Activated CD8-positive, alpha-beta memory T cell treated with anti-CD3 and anti-CD28 coated beads for 36 hours (primary cell): ENCODE results near the gene PGA3. TPM values are rescaled to one million over a fixed set of nuclear protein-coding genes. Genes with fewer than 3 reads are reported as not detected.
"Not testable (repeated sequence)": the region's sequence is repeated elsewhere in the genome, so short reads cannot be mapped to it uniquely, and the experiment has no call there.

Experiments
- CTCF ChIA-PET: fragments of 350-600 bp; sonication (Branson Sonifier 250); formaldehyde crosslinking; loops from one replicate; lab custom pipeline; 2021; ENCODE audit warnings: antibody characterized with exemption; lab: Charles Lee
- POLR2A ChIA-PET: fragments of 350-600 bp; sonication (Branson Sonifier 250); formaldehyde crosslinking; loops from one replicate; lab custom pipeline; 2021; ENCODE audit warnings: antibody characterized with exemption; lab: Charles Lee
- total RNA-seq, 2 experiments: library from RNA; stranded (reverse); gene quantifications; one replicate each; pipeline ENCODE4 v1.2.3, GENCODE V29; 2021

The PGA3 gene
- not detected for total RNA-seq

DNA sequence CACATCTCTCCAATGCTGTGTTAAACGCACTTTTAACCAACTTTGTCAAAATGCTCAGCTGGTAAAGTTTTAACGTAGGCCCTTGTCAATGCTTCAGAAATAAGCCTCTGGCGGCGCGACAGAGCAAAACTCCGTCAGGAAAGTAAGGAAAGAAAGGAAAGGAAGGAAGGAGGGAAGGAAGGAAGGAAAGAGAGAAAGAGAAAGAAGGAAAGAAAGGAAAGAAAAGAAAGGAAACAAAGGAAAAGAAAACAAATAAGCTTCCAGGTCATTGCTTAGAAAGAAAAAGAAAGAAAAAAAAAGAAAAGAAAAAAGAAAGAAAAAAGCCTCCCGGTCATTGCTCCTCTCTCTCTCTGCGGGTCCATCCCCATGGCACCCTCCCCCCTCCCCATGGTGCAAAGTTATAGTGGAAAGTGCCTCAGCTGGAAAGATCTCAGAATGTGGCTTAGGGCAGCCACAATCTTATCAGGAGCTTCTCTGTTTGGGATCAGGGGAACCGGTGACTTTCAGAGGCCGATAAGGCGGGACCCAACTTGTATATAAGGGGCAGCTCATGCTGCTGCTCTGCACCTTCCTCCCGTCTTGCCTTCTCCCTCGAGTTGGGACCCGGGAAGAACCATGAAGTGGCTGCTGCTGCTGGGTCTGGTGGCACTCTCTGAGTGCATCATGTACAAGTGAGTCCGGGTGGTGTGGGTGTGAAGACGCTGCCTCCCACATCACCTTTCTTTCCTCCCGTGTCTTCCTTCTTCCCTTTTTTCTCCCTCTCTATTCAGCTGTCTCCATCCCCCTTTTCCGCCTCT, at the start of gene PGA3:
Gene PGA3 (plus strand): TSS at position 566 of the 797 bp plus-strand sequence. CDS start 50 bp downstream, at position 616.
- CTCF ChIA-PET, result interaction anchor here (0.6 to 1.3 kb wide), 2 partner anchors 15 to 51 kb away, joined by 3 read pairs; no protein-coding TSS in a partner anchor
- POLR2A ChIA-PET, result not testable (repeated sequence)

DNA sequence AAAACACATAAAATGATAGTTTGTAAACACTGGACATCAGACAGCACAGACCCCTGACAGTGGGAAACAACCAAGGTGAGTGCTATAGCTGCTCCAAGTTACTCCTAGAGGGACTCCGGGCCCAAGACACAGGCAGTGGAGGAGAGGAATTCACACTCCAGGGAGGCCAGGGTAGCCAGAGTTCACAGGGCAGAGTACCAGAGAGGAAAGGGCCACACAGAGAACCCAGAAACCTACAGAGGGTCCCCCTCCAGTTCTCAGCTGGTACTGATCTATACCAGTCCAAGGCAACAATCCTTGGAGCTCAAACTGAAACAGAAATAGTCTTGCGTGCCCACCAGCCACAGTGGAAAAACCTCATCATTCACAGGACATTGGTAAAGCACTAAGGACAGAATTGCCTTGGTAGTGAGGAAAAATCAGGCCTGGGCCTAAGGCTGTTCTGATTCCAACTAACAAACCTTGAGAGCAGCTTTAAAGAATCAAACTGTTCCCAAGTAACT, 49.7 kb upstream of the PGA3 start:
- ChIA-PET POLR2A (interaction anchor here (0.5 kb wide), 1 partner anchor 10 kb away, joined by 3 read pairs; no protein-coding TSS in a partner anchor), CTCF (interaction anchor here (1.2 kb wide), 1 partner anchor 35 kb away, joined by 3 read pairs; no protein-coding TSS in a partner anchor)

DNA sequence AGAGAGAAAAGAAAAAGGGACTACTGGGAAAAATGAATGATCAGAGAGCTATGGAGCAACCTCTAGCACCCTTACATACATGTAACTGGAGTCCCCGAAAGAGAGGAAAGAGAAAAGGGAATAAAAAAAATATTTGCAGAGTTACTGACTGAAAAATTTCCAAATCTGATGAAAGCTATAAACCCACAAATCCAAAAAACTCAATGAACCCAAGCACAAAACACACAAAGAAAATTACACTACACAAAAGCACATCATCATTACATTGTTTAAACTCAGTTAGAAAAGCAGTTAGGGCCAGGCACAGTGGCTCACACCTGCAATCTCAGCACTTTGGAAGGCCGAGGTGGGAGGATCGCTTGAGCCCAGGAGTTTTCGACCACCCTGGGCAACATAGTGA, 48.8 kb upstream of the PGA3 start:
- ChIA-PET CTCF (interaction anchor here (0.8 to 1.0 kb wide), 2 partner anchors 13 to 24 kb away, joined by 4 read pairs; no protein-coding TSS in a partner anchor), POLR2A (no interaction called here)

DNA sequence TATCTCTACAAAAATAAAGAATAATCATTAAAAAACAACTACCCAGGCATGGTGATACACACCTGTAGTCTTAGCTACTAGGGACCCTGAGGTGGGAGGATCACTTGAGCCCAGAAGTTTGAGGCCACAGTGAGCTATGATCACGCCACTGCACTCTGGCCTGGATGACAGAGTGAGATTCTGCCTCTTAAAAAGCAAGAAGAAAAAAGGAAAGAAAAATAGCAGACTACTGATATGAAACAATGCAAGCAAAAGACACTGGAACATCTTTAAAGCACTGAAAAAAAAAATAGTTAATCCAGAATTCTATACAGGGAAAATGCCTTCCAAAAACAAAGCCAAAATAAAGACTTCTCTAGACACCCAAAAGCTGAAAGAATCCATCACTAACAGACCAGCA, 48.0 kb upstream of the PGA3 start:
- ChIA-PET POLR2A (no interaction called here), CTCF (interaction anchor here (1.0 kb wide), 1 partner anchor 25 kb away, joined by 4 read pairs; no protein-coding TSS in a partner anchor)

DNA sequence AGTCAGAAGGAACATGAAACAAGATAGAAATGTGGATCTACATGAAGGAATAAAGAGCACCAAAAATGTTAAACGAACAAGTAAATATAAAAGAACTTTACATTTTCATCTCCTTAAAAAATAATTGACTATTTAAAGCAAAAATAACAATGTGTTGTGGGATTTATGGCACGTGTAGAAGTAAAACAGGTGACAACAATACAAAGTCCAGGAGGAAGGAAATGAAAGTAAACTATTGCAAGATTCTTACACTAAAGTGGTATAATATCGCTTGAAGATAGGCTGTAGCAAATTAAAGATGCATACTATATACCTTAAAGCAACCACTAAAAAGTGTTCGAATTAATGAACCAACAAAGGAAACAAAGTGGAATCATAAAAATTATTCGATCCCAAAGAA, 47.6 kb upstream of the PGA3 start:
- CTCF ChIA-PET, result no interaction called here
- POLR2A ChIA-PET, result no interaction called here

DNA sequence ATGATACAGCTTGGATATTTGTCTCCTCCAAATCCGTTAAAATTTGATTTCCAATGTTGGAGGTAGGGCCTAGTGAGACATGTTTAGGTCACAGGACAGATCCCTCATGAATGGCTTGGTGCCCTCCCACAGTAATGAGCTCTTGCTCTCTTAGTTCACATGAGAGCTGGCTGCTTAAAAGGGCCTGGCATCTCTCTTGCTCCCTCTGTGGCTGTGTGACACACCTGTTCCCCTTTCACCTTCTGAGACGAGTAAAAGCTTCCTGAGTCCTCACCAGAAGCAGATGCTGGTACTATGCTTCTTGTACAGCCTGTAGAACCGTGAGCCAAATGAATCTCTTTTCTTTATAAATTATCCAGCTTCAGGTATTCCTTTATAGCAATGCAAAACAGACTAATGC, 45.6 kb upstream of the PGA3 start:
- POLR2A ChIA-PET, result no interaction called here
- CTCF ChIA-PET, result interaction anchor here (3.8 to 5.0 kb wide), 2 partner anchors 28 to 30 kb away, joined by 14 to 15 read pairs; no protein-coding TSS in a partner anchor

DNA sequence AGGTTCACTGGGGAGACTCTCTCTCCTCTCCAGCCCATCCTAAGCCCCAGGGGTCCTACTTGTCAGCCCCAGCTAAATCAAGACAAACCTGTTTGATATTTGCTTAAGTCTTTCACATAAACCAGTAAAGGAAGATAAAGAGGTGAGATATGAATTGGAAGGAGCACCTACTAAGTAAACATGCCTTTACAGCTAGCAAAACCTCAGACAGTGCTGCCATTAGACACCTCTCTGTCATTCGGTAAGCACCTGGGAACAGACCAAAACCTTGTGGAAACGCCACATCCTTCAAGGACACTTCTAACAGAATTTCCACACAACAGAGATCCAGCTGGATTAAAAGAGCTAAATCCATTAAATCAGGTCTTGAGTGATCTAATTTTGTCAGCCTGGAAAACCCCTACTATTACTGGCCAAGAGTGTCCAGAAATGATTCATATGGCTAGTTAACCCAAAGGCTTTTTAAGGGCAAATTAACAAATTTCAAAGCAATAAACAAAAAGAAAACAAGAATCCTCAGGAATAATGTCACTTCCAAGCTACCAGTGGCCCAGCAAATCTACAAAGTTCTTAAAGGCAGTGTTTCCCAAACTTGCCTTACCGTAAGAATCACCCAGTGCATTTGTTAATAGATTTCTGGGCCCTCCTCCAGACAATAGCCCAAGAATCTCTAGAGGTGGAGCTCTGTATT, 44.5 kb upstream of the PGA3 start:
- CTCF ChIA-PET, result interaction anchor here (0.9 to 5.0 kb wide), 3 partner anchors 15 to 30 kb away, joined by 3 to 15 read pairs (median 14); no protein-coding TSS in a partner anchor
- POLR2A ChIA-PET, result interaction anchor here (0.6 to 0.7 kb wide), 2 partner anchors 19 to 131 kb away, joined by 4 to 11 read pairs; no protein-coding TSS in a partner anchor

DNA sequence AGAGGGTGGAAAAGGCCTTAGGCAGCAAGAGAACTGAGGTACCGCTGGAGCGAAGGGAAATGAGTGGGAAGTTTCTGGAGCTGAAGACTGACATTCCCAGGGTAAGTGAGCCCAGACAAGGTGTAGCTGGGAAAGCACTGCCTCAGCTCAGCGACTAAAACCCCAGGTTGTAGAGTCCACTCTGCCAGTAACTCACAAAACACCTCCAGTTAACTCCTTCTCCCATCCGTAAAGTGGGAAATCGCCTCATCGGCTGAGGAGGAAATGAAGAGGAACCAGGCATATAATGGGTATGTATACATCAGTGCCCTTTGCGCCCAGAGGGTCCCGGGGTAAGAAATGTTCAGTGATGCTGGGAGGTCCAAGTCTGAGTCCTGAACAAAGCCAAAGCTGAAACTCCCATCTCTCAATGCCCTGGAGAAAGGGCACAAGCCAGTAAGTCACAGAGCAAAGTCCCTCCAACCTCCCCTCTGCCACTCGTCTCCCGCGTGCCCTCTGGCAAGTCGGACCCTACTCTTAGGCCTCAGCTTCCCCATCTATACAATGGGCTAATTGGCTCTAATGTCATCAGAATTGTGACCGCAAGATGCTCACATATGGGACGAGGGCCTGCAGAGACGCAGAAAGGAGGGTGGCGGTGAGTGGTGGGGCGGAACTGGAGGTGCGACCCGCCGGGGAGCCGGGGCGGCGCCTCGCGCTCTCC, 42.7 kb upstream of the PGA3 start:
- POLR2A ChIA-PET, result interaction anchor here (0.5 to 1.6 kb wide), 3 partner anchors 8 to 100 kb away, joined by 3 read pairs; no protein-coding TSS in a partner anchor
- CTCF ChIA-PET, result interaction anchor here (0.8 to 5.0 kb wide), 5 partner anchors 27 to 190 kb away, joined by 3 to 15 read pairs (median 3); partner anchors contain the start of gene VWCE

DNA sequence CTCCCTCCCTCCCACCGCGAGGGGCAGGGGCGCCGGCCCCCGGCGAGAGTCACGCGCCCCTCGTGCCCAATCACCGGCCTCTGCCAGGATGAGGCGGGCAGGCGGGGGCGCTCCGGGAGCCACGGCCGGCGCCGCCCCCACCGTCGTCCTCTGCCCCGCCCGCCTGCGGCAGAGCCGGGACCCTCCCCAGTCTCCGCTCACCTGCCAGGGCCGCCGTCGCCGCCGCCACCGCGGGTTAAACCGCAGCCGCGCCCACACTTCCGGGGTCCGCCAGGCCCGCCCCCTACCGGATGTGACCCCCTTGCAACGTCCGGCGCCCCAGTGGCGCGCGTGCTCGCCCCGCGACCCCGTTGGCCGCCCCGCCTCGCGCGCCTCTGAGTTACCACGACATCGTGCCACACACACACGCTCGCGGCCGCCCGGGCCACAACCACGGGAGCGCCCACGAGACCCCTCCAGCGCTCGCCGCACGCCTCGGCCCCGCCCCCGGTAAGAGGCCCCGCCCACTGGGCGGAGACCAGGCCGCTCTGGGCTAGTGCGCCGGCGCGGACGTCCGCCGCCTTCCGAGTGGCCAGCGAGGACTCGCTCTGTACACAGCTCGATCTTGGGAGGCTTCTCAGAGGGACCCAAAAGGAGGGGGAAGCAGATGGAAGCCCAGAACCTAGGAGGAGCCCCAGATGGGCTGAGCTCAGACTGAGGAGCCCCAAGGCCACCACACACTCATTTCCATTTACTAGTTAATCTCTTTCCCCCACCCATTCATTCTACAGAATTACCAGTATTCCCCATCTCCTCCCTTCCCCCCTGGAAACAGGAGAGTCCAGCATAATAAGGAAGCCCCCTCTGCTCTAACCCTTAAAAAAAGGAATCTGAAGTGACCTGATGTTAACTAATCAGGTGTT, 41.9 kb upstream of the PGA3 start, which contains the start of gene VPS37C:
Gene VPS37C (minus strand): TSS at position 237 of the 902 bp plus-strand sequence. CDS start 22,597 bp downstream, outside the sequence.
- POLR2A ChIA-PET, result interaction anchor here (1.6 kb wide), 1 partner anchor 100 kb away, joined by 3 read pairs; no protein-coding TSS in a partner anchor
- CTCF ChIA-PET, result interaction anchor here (1.1 to 5.0 kb wide), 4 partner anchors 26 to 191 kb away, joined by 3 to 15 read pairs (median 8); partner anchors contain the start of gene VWCE

DNA sequence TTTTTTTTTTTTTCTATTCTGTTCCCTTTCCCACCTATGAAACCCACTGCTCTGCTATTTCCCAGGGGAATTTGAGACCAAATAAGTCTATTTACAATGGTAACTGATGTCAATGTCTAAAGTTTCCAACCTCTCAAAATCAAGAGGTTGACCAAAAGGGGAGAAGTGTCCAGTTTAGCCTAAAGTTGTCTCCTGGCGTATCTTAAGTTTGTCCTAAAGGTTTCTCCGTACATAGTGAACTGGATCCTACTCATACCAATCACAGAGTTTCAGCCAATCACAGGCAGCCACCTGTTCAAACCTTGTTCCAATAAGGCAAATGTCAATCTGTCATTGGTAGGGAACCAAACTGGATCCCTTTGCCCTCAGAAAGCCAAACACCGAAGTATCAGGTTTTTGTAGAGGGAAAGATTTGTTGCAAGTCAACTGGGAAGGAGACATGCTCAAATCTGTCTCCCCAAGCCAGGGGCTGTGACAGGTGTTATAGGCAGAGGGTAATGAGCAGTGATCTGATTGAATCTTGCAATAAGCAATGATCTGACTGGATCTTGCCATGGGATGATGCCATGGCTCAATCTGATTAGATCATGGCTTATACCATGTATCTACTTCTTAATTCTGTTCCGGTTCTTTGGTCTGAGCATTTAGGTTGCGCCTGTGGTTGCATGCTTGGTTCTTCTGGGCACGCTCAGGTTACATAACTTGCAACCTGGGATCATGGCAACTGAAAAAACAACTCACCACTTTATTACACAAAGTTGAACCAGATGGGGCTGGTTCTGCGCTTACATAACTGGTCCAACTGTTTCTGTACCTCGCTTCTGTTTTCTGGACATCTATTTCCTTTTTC, 41.0 kb upstream of the PGA3 start:
- ChIA-PET POLR2A (interaction anchor here (1.6 kb wide), 1 partner anchor 101 kb away, joined by 3 read pairs; no protein-coding TSS in a partner anchor), CTCF (interaction anchor here (1.7 to 5.0 kb wide), 2 partner anchors 25 to 132 kb away, joined by 3 to 15 read pairs; partner anchors contain the start of gene VWCE)

DNA sequence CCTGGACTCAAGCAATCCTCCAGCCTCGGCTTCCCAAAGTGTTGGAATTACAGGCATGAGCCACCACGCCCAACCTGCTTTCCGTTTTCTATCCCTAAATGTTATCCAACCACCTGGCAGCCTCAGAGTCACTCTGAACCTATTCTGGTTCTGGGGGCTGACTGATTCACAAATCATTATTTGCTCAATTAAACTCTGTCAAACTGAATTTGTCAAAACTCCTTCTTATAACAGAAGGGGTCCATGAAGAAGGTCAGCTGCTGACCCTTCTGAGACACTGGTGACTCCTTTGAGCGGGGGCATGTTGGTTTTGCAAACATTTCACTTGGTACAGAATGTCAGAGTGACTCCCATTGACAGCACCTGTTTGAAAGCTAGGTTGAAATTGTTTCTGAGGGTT, 40.3 kb upstream of the PGA3 start:
- CTCF ChIA-PET, result no interaction called here
- POLR2A ChIA-PET, result no interaction called here

DNA sequence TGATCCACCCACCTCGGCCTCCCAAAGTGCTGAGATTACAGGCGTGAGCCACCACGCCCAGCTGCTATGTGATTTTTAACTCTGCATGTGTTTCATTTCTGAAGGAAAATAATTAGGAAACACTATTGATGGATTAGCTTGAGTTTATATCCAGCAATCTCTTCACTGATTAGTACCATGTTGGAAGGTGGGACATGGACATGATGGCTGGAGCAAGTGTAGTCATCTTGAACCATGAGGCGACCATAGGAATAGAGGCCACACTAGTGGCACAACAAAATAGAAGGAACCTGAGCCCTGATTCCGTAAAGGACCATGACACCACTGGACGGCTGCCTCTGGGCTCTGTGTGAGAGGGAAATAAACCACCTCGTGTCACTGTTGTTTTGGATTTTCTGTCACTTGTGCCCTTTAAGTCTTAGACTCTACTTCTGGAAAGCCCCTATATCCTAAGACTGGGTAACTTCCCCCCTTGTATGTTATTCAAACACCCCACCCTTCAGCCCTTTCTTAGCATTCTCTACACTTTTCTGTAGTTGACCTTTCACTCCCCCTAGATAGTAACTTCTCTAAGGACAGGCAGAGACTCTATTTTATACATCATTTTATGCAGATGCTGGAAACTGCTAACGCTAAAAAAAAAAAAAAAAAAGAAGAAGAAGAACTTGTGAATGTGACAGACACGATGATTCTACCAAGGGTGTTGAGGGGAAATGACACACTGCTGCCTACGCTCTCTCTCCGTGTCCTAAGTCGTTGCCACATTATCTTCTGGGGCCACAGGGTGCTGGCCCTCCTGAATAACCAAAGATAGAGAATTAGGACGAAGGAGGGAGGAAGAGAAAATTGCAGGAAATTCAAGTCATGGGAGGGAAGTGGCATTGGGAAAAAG, 39.4 kb upstream of the PGA3 start:
- CTCF ChIA-PET, result no interaction called here
- POLR2A ChIA-PET, result interaction anchor here (0.6 kb wide), 1 partner anchor 321 kb away, joined by 7 read pairs; no protein-coding TSS in a partner anchor

DNA sequence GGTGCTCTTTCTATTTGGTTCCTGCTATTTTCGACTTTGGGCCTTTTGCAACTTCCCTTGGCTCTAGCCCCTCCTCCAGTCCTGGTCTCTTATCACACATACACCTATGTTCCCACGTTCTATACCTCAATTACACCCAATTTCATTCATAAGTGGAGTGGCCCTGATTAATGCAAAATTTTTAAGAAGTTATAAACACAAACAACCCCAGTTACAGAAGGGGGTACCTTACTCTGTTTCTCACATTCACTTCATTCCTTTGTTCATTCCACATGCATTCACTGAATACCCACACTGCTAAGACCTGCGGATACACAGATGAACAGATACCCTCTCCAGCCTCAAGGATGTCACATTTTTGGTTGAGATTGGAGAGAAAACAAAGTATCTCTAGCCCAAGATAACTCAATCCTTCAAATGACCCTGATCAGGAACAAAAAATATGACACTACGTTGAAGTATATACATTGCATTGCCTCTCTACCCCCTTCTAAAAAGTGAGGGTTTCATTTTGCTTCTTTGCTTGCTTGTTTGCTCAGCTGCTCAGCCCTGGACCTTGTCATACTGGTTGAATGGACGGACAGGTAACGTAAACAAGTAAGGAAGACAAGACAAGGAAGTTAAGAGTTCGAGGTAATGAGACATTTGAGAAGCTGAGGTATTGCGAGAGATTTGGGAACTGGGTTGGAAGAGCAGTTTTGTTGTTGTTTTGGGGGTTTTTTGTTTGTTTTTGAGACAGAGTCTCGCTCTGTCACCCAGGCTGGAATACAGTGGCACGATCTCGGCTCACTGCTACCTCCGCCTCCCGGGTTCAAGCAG, 38.5 kb upstream of the PGA3 start:
- CTCF ChIA-PET, result no interaction called here
- POLR2A ChIA-PET, result no interaction called here

DNA sequence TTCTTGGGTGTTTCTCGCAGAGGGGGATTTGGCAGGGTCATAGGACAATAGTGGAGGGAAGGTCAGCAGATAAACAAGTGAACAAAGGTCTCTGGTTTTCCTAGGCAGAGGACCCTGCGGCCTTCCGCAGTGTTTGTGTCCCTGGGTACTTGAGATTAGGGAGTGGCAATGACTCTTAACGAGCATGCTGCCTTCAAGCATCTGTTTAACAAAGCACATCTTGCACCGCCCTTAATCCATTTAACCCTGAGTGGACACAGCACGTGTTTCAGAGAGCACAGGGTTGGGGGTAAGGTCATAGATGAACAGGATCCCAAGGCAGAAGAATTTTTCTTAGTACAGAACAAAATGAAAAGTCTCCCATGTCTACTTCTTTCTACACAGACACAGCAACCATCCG, 37.5 kb upstream of the PGA3 start:
- CTCF ChIA-PET, POLR2A ChIA-PET: not testable (repeated sequence)

DNA sequence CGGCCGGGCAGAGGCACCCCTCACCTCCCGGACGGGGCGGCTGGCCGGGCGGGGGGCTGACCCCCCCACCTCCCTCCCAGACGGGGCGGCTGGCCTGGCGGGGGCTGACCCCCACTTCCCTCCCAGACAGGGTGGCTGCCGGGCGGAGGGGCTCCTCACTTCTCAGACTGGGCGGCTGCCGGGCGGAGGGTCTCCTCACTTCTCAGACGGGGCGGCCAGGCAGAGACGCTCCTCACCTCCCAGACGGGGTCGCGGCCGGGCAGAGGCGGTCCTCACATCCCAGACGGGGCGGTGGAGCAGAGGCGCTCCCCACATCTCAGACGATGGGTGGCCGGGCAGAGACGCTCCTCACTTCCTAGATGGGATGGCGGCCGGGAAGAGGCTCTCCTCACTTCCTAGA, 37.0 kb upstream of the PGA3 start:
- CTCF ChIA-PET, POLR2A ChIA-PET: not testable (repeated sequence)
